A549 treated with AZD9567 at 1 μM for 4 hours (cell line): ENCODE results near the gene SUSD1. TPM values are rescaled to one million over a fixed set of nuclear protein-coding genes. Genes with fewer than 3 reads are reported as not detected.

Experiments used
- total RNA-seq: library from RNA; stranded (reverse); fragments of 200-300 nt; extraction: Qiagen RNA extraction; gene quantifications from 5 replicates; pipeline ENCODE4 v1.2.3, GENCODE V29; 2022; ENCODE audit not compliant: insufficient read depth

SUSD1 gene
- 11.1 to 18.5 TPM (median 13.0 TPM) in 5 replicates for total RNA-seq

DNA sequence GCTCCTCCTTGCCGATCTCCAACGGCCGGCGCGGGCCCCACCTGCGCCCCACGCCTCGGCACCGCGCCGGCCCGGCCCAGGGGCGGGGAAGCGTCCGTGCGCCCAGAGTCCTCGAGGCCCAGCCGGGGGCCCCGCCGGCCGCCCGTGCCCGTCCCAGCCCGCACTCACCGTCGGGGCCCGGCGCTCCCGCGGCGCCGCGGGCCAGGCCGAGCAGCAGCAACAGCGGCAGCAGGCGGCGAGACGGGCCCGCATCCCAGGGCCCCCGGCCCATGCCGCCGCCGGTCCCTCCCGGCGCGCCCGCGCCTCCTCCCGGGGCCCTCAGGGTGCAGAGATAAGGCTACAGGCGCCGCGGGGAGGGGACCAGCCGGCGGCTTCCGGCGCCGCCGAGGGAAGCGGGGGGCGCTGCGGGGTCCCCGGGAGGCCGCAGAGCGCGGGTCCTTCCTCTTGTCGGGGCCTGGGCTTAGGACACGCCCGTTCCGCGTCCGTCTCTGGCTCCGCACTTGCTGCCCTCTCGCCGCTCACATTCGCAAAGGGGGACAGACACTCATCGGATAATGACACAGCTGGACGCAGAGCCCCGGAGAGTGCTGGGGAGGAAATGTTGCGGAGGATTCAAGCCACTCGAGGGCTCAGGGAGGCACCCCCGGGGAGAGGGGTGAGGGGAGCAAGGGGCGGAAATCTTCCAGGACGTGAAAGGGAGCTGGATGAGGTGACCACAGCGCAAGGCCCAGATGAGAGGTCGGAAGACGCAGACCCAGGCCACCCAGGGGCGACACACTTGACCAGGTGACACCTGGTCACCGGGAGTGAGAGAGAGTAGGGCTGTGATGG is at the start of gene SUSD1:
TSS of gene SUSD1 (minus strand) at position 333 of the 831 bp plus-strand sequence. CDS start at position 271, 62 bp downstream.

Other genes starting within 250 kb of the SUSD1 start
- 21.9 to 32.5 TPM (median 30.1 TPM) in 5 replicates for gene PTBP3, start 158.3 kb upstream of the SUSD1 start, total RNA-seq
- gene HSDL2, start 204.8 kb upstream of the SUSD1 start, total RNA-seq = 24.7 to 43.7 TPM (median 26.2 TPM) in 5 replicates